H1 (cell line): ENCODE measurements around the gene FNDC1. TPM values are rescaled to one million over a fixed set of nuclear protein-coding genes. Genes with fewer than 3 reads are reported as not detected.

ENCODE experiments used
- CTCF ChIA-PET: fragments of 300-600 bp; sonication (Branson Sonifier 250); formaldehyde crosslinking; loops from one replicate; lab custom pipeline; 2021; ENCODE audit not compliant: partially characterized antibody; lab: Charles Lee
- POLR2A ChIA-PET: fragments of 300-600 bp; sonication (Branson Sonifier 250); formaldehyde crosslinking; loops from one replicate; lab custom pipeline; 2021; ENCODE audit warnings: inconsistent platforms; ENCODE audit not compliant: partially characterized antibody; lab: Charles Lee
- DNase-seq, 2 experiments: peaks; one replicate each; pipeline versions ENCODE4 v3.0.0 to v3.0.0-alpha.2; 2010 to 2022; ENCODE audit warnings: low spot score in 2 of 2, low read depth in 1 of 2, mixed read lengths in 1 of 2
- FAIRE-seq: peaks from 2 replicates; lab custom pipeline; 2011; peaks lifted over from hg19 to GRCh38; lab: Jason Lieb, UNC
- H2AFZ ChIP-seq: 2 replicates; pipeline ENCODE4 v1.8.1; 2012; ENCODE audit warnings: low read length, inconsistent platforms
- H2AK5ac ChIP-seq: 2 replicates; pipeline ENCODE4 v1.6.1; 2013; ENCODE audit warnings: low read depth, low read length
- H2BK120ac ChIP-seq: replicated peaks from 2 replicates; pipeline ENCODE3; 2013; ENCODE audit warnings: low read depth, low read length, inconsistent platforms
- H2BK12ac ChIP-seq: 2 replicates; pipeline ENCODE4 v1.6.1; 2013; ENCODE audit warnings: low read depth, low read length
- H2BK15ac ChIP-seq: 2 replicates; pipeline ENCODE4 v1.6.1; 2013; ENCODE audit warnings: low read length
- H2BK20ac ChIP-seq: 2 replicates; pipeline ENCODE4 v1.6.1; 2013; ENCODE audit warnings: low read length
- H2BK5ac ChIP-seq: 2 replicates; pipeline ENCODE4 v1.6.1; 2013; ENCODE audit warnings: low read depth, low read length
- H3K14ac ChIP-seq: 2 replicates; pipeline ENCODE4 v1.6.1; 2013; ENCODE audit warnings: inconsistent platforms; ENCODE audit not compliant: insufficient read length
- H3K18ac ChIP-seq: 2 replicates; pipeline ENCODE4 v1.6.1; 2013; ENCODE audit warnings: low read length; ENCODE audit errors: extremely low read depth
- H3K23ac ChIP-seq: 2 replicates; pipeline ENCODE4 v1.6.1; 2013; ENCODE audit warnings: inconsistent platforms; ENCODE audit not compliant: insufficient read length
- H3K23me2 ChIP-seq: 2 replicates; pipeline ENCODE4 v1.6.1; 2013; ENCODE audit warnings: low read depth, low read length
- H3K27ac ChIP-seq: 2 replicates; pipeline ENCODE4 v1.6.1; 2011; ENCODE audit warnings: low read depth, low read length, inconsistent platforms
- H3K27me3 ChIP-seq, 4 experiments: replicated peaks in 1 of 4; 1 replicate in 1 of 4; 2 replicates in 3 of 4; pipeline versions ENCODE4 v1.6.1 to v1.8.1; 2011 to 2013; ENCODE audit warnings: low read length in 3 of 4, mild to moderate bottlenecking in 3 of 4, inconsistent platforms in 2 of 4, mixed read lengths in 2 of 4, moderate library complexity in 1 of 4; ENCODE audit not compliant: control insufficient read depth in 3 of 4, insufficient read depth in 3 of 4; ENCODE audit errors: extremely low read depth in 1 of 4
- H3K36me3 ChIP-seq, 4 experiments: 2 replicates each; pipeline versions ENCODE4 v1.6.1 to v1.8.1; 2011 to 2013; ENCODE audit warnings: mild to moderate bottlenecking in 4 of 4, low read length in 3 of 4, moderate library complexity in 2 of 4, control low read depth in 1 of 4, inconsistent platforms in 1 of 4; ENCODE audit not compliant: insufficient read depth in 4 of 4, control insufficient read depth in 2 of 4
- H3K4ac ChIP-seq: replicated peaks from 2 replicates; pipeline ENCODE3; 2013; ENCODE audit warnings: low read length, low read depth, mixed read lengths, inconsistent platforms; ENCODE audit not compliant: insufficient read length
- H3K4me1 ChIP-seq, 4 experiments: replicated peaks in 1 of 4; 1 replicate in 1 of 4; 2 replicates in 3 of 4; pipeline versions ENCODE4 v1.6.1 to v1.8.1; 2011 to 2013; ENCODE audit warnings: low read length in 3 of 4, inconsistent platforms in 2 of 4, mixed read lengths in 1 of 4; ENCODE audit not compliant: insufficient read depth in 4 of 4, control insufficient read depth in 3 of 4
- H3K4me2 ChIP-seq, 2 experiments: 2 replicates each; pipeline versions ENCODE4 v1.6.1 to v1.8.1; 2011 to 2013; ENCODE audit warnings: low read depth in 2 of 2, low read length in 2 of 2, control low read depth in 1 of 2, inconsistent platforms in 1 of 2, mild to moderate bottlenecking in 1 of 2; ENCODE audit not compliant: insufficient read depth in 1 of 2
- H3K4me3 ChIP-seq, 4 experiments: fragments of 200-600, 300-600 bp in 1 of 4; sonication (generic), shearing (Covaris generic), sonication (Bioruptor Twin) in 1 of 4; 2 replicates each; pipeline versions ENCODE4 v1.5.1 to v1.8.1; 2011 to 2016; ENCODE audit warnings: low read length in 4 of 4, low read depth in 3 of 4, control low read depth in 2 of 4, inconsistent platforms in 2 of 4, mild to moderate bottlenecking in 2 of 4, mixed read lengths in 1 of 4, moderate library complexity in 1 of 4; ENCODE audit not compliant: insufficient read depth in 2 of 4; ENCODE audit errors: extremely low read depth in 1 of 4
- H3K56ac ChIP-seq: replicated peaks from 2 replicates; pipeline ENCODE3; 2013; ENCODE audit warnings: low read depth, mild to moderate bottlenecking, mixed read lengths, low read length, inconsistent platforms; ENCODE audit not compliant: insufficient read length
- H3K79me1 ChIP-seq: 2 replicates; pipeline ENCODE4 v1.6.1; 2013; ENCODE audit warnings: low read depth, low read length, control low read depth
- H3K79me2 ChIP-seq, 2 experiments: 2 replicates each; pipeline versions ENCODE4 v1.6.1 to v1.8.1; 2012 to 2013; ENCODE audit warnings: low read length in 2 of 2, mild to moderate bottlenecking in 2 of 2, inconsistent platforms in 1 of 2; ENCODE audit not compliant: insufficient read depth in 2 of 2, control insufficient read depth in 1 of 2
- H3K9ac ChIP-seq, 4 experiments: replicated peaks in 1 of 4; 1 replicate in 1 of 4; 2 replicates in 3 of 4; pipeline versions ENCODE4 v1.6.1 to v1.8.1; 2011 to 2013; ENCODE audit warnings: low read depth in 3 of 4, low read length in 3 of 4, control low read depth in 2 of 4, mild to moderate bottlenecking in 2 of 4, moderate library complexity in 2 of 4, inconsistent platforms in 1 of 4; ENCODE audit errors: extremely low read depth in 1 of 4
- H3K9me3 ChIP-seq, 2 experiments: 2 replicates each; pipeline versions ENCODE4 v1.6.1 to v1.8.1; 2012 to 2013; ENCODE audit warnings: mild to moderate bottlenecking in 2 of 2, moderate library complexity in 2 of 2, control low read depth in 1 of 2, inconsistent platforms in 1 of 2, low read depth in 1 of 2, low read length in 1 of 2, mixed read lengths in 1 of 2; ENCODE audit not compliant: insufficient read depth in 2 of 2
- H4K20me1 ChIP-seq, 2 experiments: replicated peaks in 1 of 2; 2 replicates each; pipeline versions ENCODE3 to v1.8.1; 2011 to 2013; ENCODE audit warnings: inconsistent platforms in 2 of 2, low read length in 2 of 2, mild to moderate bottlenecking in 1 of 2; ENCODE audit not compliant: insufficient read depth in 2 of 2, control insufficient read depth in 1 of 2
- H4K5ac ChIP-seq: 2 replicates; pipeline ENCODE4 v1.6.1; 2013; ENCODE audit warnings: low read length, low read depth, mixed read lengths, inconsistent platforms; ENCODE audit not compliant: insufficient read length
- H4K8ac ChIP-seq: 2 replicates; pipeline ENCODE4 v1.8.0; 2013; ENCODE audit warnings: mild to moderate bottlenecking, moderate library complexity, low read length, inconsistent platforms; ENCODE audit not compliant: insufficient read depth; ENCODE audit errors: extremely low read depth
- H4K91ac ChIP-seq: replicated peaks from 2 replicates; pipeline ENCODE3; 2013; ENCODE audit warnings: low read length, mixed read lengths, inconsistent platforms; ENCODE audit not compliant: insufficient read length
- WGBS, 2 experiments: shearing (Covaris generic) in 1 of 2; methylation state at CpG; one replicate each; pipeline versions ENCODE4 v1.1.6 to v1.1.7; 2013 to 2015; ENCODE audit warnings: low lambda C conversion rate in 2 of 2, mixed read lengths in 2 of 2, inconsistent platforms in 1 of 2, low coverage in 1 of 2, missing lambda C conversion rate in 1 of 2; ENCODE audit not compliant: insufficient replicate concordance in 2 of 2, insufficient coverage in 1 of 2, insufficient read length in 1 of 2; ENCODE audit errors: extremely low coverage in 1 of 2, missing lambda C conversion rate in 1 of 2; 5-methylcytosine and 5-hydroxymethylcytosine counted together
- polyA plus RNA-seq, 7 experiments: library from polyadenylated mRNA; depleted of rRNA in 3 of 7; stranded (reverse) in 5 of 7; unstranded in 2 of 7; fragments of >200 nt in 5 of 7; fragments of 200-250 nt in 2 of 7; gene quantifications; 1 replicate in 5 of 7; 2 replicates in 1 of 7; 4 replicates in 1 of 7; pipeline versions ENCODE4 v1.2.1 to v1.2.3, GENCODE V29; 2011 to 2013; ENCODE audit warnings: missing spikeins in 2 of 7, mixed read lengths in 2 of 7
- total RNA-seq: library from RNA; stranded (reverse); fragmentation: NEBNext Ultra II Directional; extraction: Animal tissue kit (Norgen Biotek cat#: 25700); gene quantifications from 2 replicates; pipeline ENCODE4 v1.2.1, GENCODE V29; 2021

The FNDC1 gene
- total and polyA plus RNA-seq, 2 of the 8 experiments (the other 6 are each of a cell fraction or from before 2014, with no cell fraction given), result 0.06 to 0.30 TPM

DNA sequence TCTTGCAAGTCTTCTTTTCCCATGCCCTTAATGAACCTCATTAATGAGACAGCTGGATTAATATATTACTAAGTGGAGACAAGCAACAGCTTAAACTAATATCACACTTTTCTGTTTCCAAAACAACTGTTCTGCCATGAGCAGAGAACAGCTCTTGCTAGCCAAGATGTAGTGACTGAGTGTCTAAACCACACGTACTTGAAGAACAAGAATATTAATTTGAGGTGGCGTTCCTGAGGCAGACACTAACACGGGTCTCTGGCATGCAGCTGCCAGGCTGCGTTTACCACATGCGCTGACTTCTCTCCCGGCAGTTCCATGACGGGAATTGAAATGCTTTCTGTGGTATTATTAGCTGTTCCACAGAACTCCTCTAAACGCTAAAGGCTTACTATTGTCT is 80.6 kb downstream of the FNDC1 start:
- H3K23me2 ChIP-seq, result no peaks in the 10 kb centered on the region
- H3K23ac ChIP-seq, result no peak overlapping the region
- H3K36me3 ChIP-seq, result no peaks in the 10 kb centered on the region
- no peak overlapping the region for H3K56ac ChIP-seq
- no peaks in the 10 kb centered on the region for H4K20me1 ChIP-seq
- H2BK5ac ChIP-seq, result no peak overlapping the region
- FAIRE-seq (no peak), DNase-seq (no peak)
- no peak overlapping the region for H2BK15ac ChIP-seq
- H3K4me3 ChIP-seq, result no peak overlapping the region
- 67% methylated on average over 8 of the region's 8 CpGs; no CpG with 5 or more reads in 1 of the 2 experiments for WGBS, 2 experiments
- H4K5ac ChIP-seq, result no peak overlapping the region
- H2AFZ ChIP-seq, result no peak overlapping the region
- H3K79me2 ChIP-seq, result no peaks in the 10 kb centered on the region
- no peak overlapping the region for H3K9ac ChIP-seq
- no peak overlapping the region for H2BK120ac ChIP-seq
- H3K4me1 ChIP-seq, result peaks cover 0 to 4% (median 2%) of the 10 kb centered on the region in 4 experiments; a peak in 3 of 7 replicates
- no peak overlapping the region for H4K8ac ChIP-seq
- ChIA-PET POLR2A (no interaction called here), CTCF (interaction anchor here (1.1 to 1.2 kb wide), 3 partner anchors 14 to 81 kb away, joined by 3 read pairs; partner anchors contain the start of gene FNDC1)
- peaks cover 37 to 50% of the 10 kb centered on the region in 2 experiments for H3K9me3 ChIP-seq
- H3K18ac ChIP-seq, result no peak overlapping the region
- H4K91ac ChIP-seq, result no peak overlapping the region
- H3K4ac ChIP-seq, result no peak overlapping the region
- H3K27me3 ChIP-seq, result no peaks in the 10 kb centered on the region
- no peak overlapping the region for H2AK5ac ChIP-seq
- H3K79me1 ChIP-seq, result no peaks in the 10 kb centered on the region
- no peak overlapping the region for H3K4me2 ChIP-seq
- H3K27ac ChIP-seq, result no peak overlapping the region
- no peak overlapping the region for H3K14ac ChIP-seq
- H2BK12ac ChIP-seq, result no peak overlapping the region
- no peak overlapping the region for H2BK20ac ChIP-seq
